A549 (cell line): ENCODE measurements around the gene RBM47.

Source experiments
- CEBPB ChIP-seq, 2 experiments: fragments of >200 bp in 1 of 2; sonication (Bioruptor Twin) in 1 of 2; formaldehyde crosslinking in 1 of 2; IDR thresholded peaks; 2 replicates each; pipeline ENCODE4 v1.6.1; 2012 to 2016
- EP300 ChIP-seq, 2 experiments: fragments of >200 bp; sonication (Bioruptor Twin); formaldehyde crosslinking; IDR thresholded peaks; 2 replicates in 1 of 2; 3 replicates in 1 of 2; pipeline ENCODE4 v1.6.1; 2016 to 2017
- ESRRA ChIP-seq: fragments of 150-350 bp; IDR thresholded peaks from 2 replicates; pipeline ENCODE4 v1.6.1; 2014; ENCODE audit warnings: mild to moderate bottlenecking, low read length, borderline replicate concordance
- MYC ChIP-seq: IDR thresholded peaks from 2 replicates; pipeline ENCODE4 v1.6.1; 2012; ENCODE audit warnings: mild to moderate bottlenecking, inconsistent platforms, low read length, improper control_type of control experiment, borderline replicate concordance
- PBX3 ChIP-seq: IDR thresholded peaks from 2 replicates; pipeline ENCODE4 v1.6.1; 2012
- POLR2A ChIP-seq: IDR thresholded peaks from 2 replicates; pipeline ENCODE4 v1.6.1; 2012; ENCODE audit warnings: mild to moderate bottlenecking, low read length
- POLR2AphosphoS2 ChIP-seq: conservative IDR thresholded peaks from 2 replicates; pipeline ENCODE4 v1.6.1; 2012; ENCODE audit warnings: low read length, improper control_type of control experiment, inconsistent platforms
- RAD21 ChIP-seq, 2 experiments: fragments of >200 bp in 1 of 2; sonication (Bioruptor Twin) in 1 of 2; formaldehyde crosslinking in 1 of 2; IDR thresholded peaks in 1 of 2; conservative IDR thresholded peaks in 1 of 2; 2 replicates in 1 of 2; 3 replicates in 1 of 2; pipeline ENCODE4 v1.6.1; 2012 to 2018; ENCODE audit warnings: inconsistent platforms in 1 of 2
- RFX5 ChIP-seq: fragments of 450-650 bp; IDR thresholded peaks from 2 replicates; pipeline ENCODE4 v1.7.1; 2014; ENCODE audit warnings: antibody characterized with exemption, mild to moderate bottlenecking, moderate library complexity
- SMC3 ChIP-seq: fragments of >200 bp; sonication (Bioruptor Twin); formaldehyde crosslinking; IDR thresholded peaks from 3 replicates; pipeline ENCODE4 v1.6.1; 2018; ENCODE audit warnings: inconsistent platforms
- TF ChIP-seq, protein P1 (sequence below): fragments of >200 bp; sonication (Bioruptor Twin); formaldehyde crosslinking; IDR thresholded peaks from 3 replicates; pipeline ENCODE4 v1.5.1; 2016
- TF ChIP-seq, protein P2 (sequence below): fragments of 200-600 bp; sonication (generic); IDR thresholded peaks from 2 replicates; pipeline ENCODE4 v1.6.1; 2016; ENCODE audit warnings: antibody characterized with exemption, mild to moderate bottlenecking, moderate library complexity

- TF ChIP-seq, protein P1, sequence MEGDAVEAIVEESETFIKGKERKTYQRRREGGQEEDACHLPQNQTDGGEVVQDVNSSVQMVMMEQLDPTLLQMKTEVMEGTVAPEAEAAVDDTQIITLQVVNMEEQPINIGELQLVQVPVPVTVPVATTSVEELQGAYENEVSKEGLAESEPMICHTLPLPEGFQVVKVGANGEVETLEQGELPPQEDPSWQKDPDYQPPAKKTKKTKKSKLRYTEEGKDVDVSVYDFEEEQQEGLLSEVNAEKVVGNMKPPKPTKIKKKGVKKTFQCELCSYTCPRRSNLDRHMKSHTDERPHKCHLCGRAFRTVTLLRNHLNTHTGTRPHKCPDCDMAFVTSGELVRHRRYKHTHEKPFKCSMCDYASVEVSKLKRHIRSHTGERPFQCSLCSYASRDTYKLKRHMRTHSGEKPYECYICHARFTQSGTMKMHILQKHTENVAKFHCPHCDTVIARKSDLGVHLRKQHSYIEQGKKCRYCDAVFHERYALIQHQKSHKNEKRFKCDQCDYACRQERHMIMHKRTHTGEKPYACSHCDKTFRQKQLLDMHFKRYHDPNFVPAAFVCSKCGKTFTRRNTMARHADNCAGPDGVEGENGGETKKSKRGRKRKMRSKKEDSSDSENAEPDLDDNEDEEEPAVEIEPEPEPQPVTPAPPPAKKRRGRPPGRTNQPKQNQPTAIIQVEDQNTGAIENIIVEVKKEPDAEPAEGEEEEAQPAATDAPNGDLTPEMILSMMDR = no peak
- no peak for TF ChIP-seq POLR2AphosphoS2
- TF ChIP-seq, protein P2, sequence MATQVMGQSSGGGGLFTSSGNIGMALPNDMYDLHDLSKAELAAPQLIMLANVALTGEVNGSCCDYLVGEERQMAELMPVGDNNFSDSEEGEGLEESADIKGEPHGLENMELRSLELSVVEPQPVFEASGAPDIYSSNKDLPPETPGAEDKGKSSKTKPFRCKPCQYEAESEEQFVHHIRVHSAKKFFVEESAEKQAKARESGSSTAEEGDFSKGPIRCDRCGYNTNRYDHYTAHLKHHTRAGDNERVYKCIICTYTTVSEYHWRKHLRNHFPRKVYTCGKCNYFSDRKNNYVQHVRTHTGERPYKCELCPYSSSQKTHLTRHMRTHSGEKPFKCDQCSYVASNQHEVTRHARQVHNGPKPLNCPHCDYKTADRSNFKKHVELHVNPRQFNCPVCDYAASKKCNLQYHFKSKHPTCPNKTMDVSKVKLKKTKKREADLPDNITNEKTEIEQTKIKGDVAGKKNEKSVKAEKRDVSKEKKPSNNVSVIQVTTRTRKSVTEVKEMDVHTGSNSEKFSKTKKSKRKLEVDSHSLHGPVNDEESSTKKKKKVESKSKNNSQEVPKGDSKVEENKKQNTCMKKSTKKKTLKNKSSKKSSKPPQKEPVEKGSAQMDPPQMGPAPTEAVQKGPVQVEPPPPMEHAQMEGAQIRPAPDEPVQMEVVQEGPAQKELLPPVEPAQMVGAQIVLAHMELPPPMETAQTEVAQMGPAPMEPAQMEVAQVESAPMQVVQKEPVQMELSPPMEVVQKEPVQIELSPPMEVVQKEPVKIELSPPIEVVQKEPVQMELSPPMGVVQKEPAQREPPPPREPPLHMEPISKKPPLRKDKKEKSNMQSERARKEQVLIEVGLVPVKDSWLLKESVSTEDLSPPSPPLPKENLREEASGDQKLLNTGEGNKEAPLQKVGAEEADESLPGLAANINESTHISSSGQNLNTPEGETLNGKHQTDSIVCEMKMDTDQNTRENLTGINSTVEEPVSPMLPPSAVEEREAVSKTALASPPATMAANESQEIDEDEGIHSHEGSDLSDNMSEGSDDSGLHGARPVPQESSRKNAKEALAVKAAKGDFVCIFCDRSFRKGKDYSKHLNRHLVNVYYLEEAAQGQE = no peak
- TF ChIP-seq POLR2A = no peak
- TF ChIP-seq CEBPB (IDR thresholded peaks at IDR 0.05) = no peak
- no peak for TF ChIP-seq PBX3
- no peak for TF ChIP-seq RFX5
- TF ChIP-seq EP300 (IDR thresholded peaks at IDR 0.05) = no peak
- no peak for TF ChIP-seq RAD21 (conservative IDR thresholded peaks at IDR 0.05 in 1 of 2, IDR thresholded peaks at IDR 0.05 in 1 of 2)
- no peak for TF ChIP-seq SMC3
- no peak for TF ChIP-seq ESRRA
- no peak for TF ChIP-seq MYC
Observed at GRCh38 chr4:40502934-40503333, 126.7 kb downstream of the RBM47 start.
